K562 (cell line): Measurements from ENCODE around the gene ZFTA. TPM values are rescaled to one million over a fixed set of nuclear protein-coding genes. Genes with fewer than 3 reads are reported as not detected.

Experiments
- ATAC-seq: fragments of 200-7000 bp; cut with Tn5 transposase; 3 replicates; pipeline ENCODE4 v1.9.1; 2020; ENCODE audit warnings: moderate library complexity
- BruUV-seq: library from RNA; stranded (reverse); fragments of 400-500 nt; replicated peaks from 2 replicates; lab custom pipeline; 2021; lab: Mats Ljungman, UMichigan
- CTCF ChIA-PET: fragments of 300-600 bp; formaldehyde crosslinking; extraction: SDS; loops from one replicate; lab custom pipeline; 2021; ENCODE audit warnings: low intra/inter-chr PET ratio; lab: Yijun Ruan, JAX
- POLR2A ChIA-PET: fragments of 300-600, 350-650 bp; sonication (Branson Sonifier 250); formaldehyde crosslinking; extraction: SDS; loops from one replicate; lab custom pipeline; 2021; ENCODE audit warnings: antibody characterized with exemption, inconsistent platforms; lab: Yijun Ruan, JAX
- DNase-seq, 4 experiments: peaks; one replicate each; pipeline versions ENCODE4 v3.0.0 to v3.0.0-alpha.2; 2011 to 2018; ENCODE audit warnings: low spot score in 3 of 4, mixed read lengths in 3 of 4; ENCODE audit errors: extremely low read depth in 1 of 4
- FAIRE-seq: peaks from 2 replicates; lab custom pipeline; 2011; peaks lifted over from hg19 to GRCh38; lab: Jason Lieb, UNC
- H2AFZ ChIP-seq: 2 replicates; pipeline ENCODE4 v1.6.0; 2011; ENCODE audit warnings: low read depth, low read length, control low read depth, inconsistent platforms
- H3K27ac ChIP-seq: fragments of 200-600 bp; 3 replicates; pipeline ENCODE4 v1.8.0; 2011; ENCODE audit warnings: low read depth, mild to moderate bottlenecking, control low read depth, inconsistent platforms, low read length, moderate library complexity, mixed read lengths; ENCODE audit errors: extremely low read depth
- H3K27me3 ChIP-seq, 2 experiments: fragments of 300-600 bp in 1 of 2; 2 replicates in 1 of 2; 3 replicates in 1 of 2; pipeline versions ENCODE4 v1.6.0 to v1.8.0; 2011; ENCODE audit warnings: inconsistent platforms in 2 of 2, low read length in 2 of 2, mild to moderate bottlenecking in 1 of 2, mixed read lengths in 1 of 2, moderate library complexity in 1 of 2; ENCODE audit not compliant: control insufficient read depth in 2 of 2, insufficient read depth in 2 of 2
- H3K36me3 ChIP-seq: fragments of 300-600 bp; 3 replicates; pipeline ENCODE4 v1.8.0; 2011; ENCODE audit warnings: mild to moderate bottlenecking, low read length, inconsistent platforms; ENCODE audit not compliant: control insufficient read depth, insufficient read depth
- H3K4me1 ChIP-seq, 2 experiments: fragments of 200-600 bp in 1 of 2; replicated peaks in 1 of 2; 2 replicates in 1 of 2; 3 replicates in 1 of 2; pipeline versions ENCODE4 v1.5.1 to v1.8.0; 2011; ENCODE audit warnings: inconsistent platforms in 2 of 2, low read length in 2 of 2, mild to moderate bottlenecking in 1 of 2, mixed read lengths in 1 of 2, moderate library complexity in 1 of 2; ENCODE audit not compliant: control insufficient read depth in 2 of 2, insufficient read depth in 2 of 2
- H3K4me2 ChIP-seq: 2 replicates; pipeline ENCODE4 v1.6.1; 2011; ENCODE audit warnings: low read length, control low read depth, inconsistent platforms, mixed read lengths; ENCODE audit not compliant: insufficient read depth
- H3K4me3 ChIP-seq: fragments of 200-600 bp; sonication (generic), shearing (Covaris generic); 2 replicates; pipeline ENCODE4 v1.5.1; 2016; ENCODE audit warnings: control low read depth, inconsistent platforms
- H3K79me2 ChIP-seq: fragments of 200-600 bp; 3 replicates; pipeline ENCODE4 v1.8.0; 2011; ENCODE audit warnings: low read length, inconsistent platforms; ENCODE audit not compliant: control insufficient read depth, insufficient read depth
- H3K9ac ChIP-seq, 2 experiments: 2 replicates each; pipeline versions ENCODE4 v1.6.0 to v1.6.1; 2011; ENCODE audit warnings: low read depth in 2 of 2, low read length in 2 of 2, control low read depth in 1 of 2, inconsistent platforms in 1 of 2, mild to moderate bottlenecking in 1 of 2, mixed read lengths in 1 of 2; ENCODE audit not compliant: insufficient read depth in 1 of 2
- H3K9me1 ChIP-seq: one replicate; pipeline ENCODE4 v1.6.0; 2011; ENCODE audit warnings: inconsistent platforms, mild to moderate bottlenecking, low read length, moderate library complexity; ENCODE audit not compliant: control insufficient read depth, insufficient read depth
- H3K9me3 ChIP-seq: replicated peaks from 2 replicates; pipeline ENCODE4 v1.5.1; 2011; ENCODE audit warnings: low read depth, low read length, inconsistent platforms; ENCODE audit not compliant: control insufficient read depth, insufficient read depth
- H4K20me1 ChIP-seq: replicated peaks from 2 replicates; pipeline ENCODE4 v1.6.1; 2011; ENCODE audit warnings: low read length, inconsistent platforms, mixed read lengths; ENCODE audit not compliant: control insufficient read depth, insufficient read depth
- DPF2 ChIP-seq: fragments of 450-650 bp; IDR thresholded peaks from 2 replicates; pipeline ENCODE4 v1.6.1; 2016
- HDAC1 ChIP-seq, 2 experiments: fragments of 450-650 bp; IDR thresholded peaks; 2 replicates each; pipeline ENCODE4 v1.6.1; 2016 to 2017; ENCODE audit warnings: inconsistent platforms in 1 of 2, mild to moderate bottlenecking in 1 of 2, moderate library complexity in 1 of 2
- HMG20B ChIP-seq: fragments of 250-450 bp; sonication (Bioruptor Pico); IDR thresholded peaks from 2 replicates; pipeline ENCODE4 v1.5.0; 2021; ENCODE audit warnings: mild to moderate bottlenecking
- HNRNPLL ChIP-seq: fragments of 200-400 bp; formaldehyde crosslinking; IDR thresholded peaks from 2 replicates; pipeline ENCODE4 v1.6.1; 2017; ENCODE audit warnings: low read length, low read depth, mild to moderate bottlenecking; ENCODE audit not compliant: poor library complexity, severe bottlenecking
- PML ChIP-seq: IDR thresholded peaks from 2 replicates; pipeline ENCODE4 v1.6.1; 2012; ENCODE audit warnings: low read length, inconsistent platforms
- POLR2B ChIP-seq: fragments of 450-650 bp; IDR thresholded peaks from 2 replicates; pipeline ENCODE4 v1.6.1; 2018; ENCODE audit warnings: low read depth; ENCODE audit not compliant: partially characterized antibody
- ZEB2 ChIP-seq: fragments of 450-650 bp; IDR thresholded peaks from 2 replicates; pipeline ENCODE4 v1.6.1; 2016
- ZKSCAN8 ChIP-seq: fragments of 200-800 bp; sonication (Bioruptor generic); IDR thresholded peaks from 2 replicates; pipeline ENCODE4 v1.6.1; 2016; ENCODE audit warnings: missing genetic modification characterization, missing compliant biosample characterization
- ZNF717 ChIP-seq: fragments of 250-450 bp; sonication (Bioruptor Pico); IDR thresholded peaks from 2 replicates; pipeline ENCODE4 v1.5.0; 2021
- WGBS: fragments of 100-300 bp; shearing (Covaris generic); methylation state at CpG from one replicate; pipeline ENCODE4 v1.1.6; 2016; ENCODE audit warnings: low coverage, mixed read lengths; ENCODE audit not compliant: insufficient coverage; ENCODE audit errors: missing lambda C conversion rate; 5-methylcytosine and 5-hydroxymethylcytosine counted together
- in situ Hi-C: fragments of 300-500 bp; cut with MboI; formaldehyde crosslinking; loops from 4 replicates; pipeline ENCODE4 v1.15.0; 2018; ENCODE audit warnings: inconsistent platforms, mixed read lengths
- intact Hi-C: fragments of 100-400 bp; cut with micrococcal nuclease; formaldehyde crosslinking; loops from 2 replicates; pipeline ENCODE4 v1.14.2; 2022
- polyA plus RNA-seq, 8 experiments: library from polyadenylated mRNA; depleted of rRNA in 4 of 8; stranded (reverse) in 5 of 8; unstranded in 3 of 8; fragments of >200 nt; fragmentation: Nextera tagmentation in 2 of 8; fragmentation: Illumina TruSeq in 1 of 8; extraction: Ambion mirVana in 2 of 8; extraction: Trizol in 1 of 8; gene quantifications; 2 replicates each; pipeline versions ENCODE4 v1.2.1 to v1.2.3, GENCODE V29; 2011 to 2014; ENCODE audit warnings: inconsistent platforms in 1 of 8, missing spikeins in 1 of 8
- total RNA-seq, 7 experiments: library from RNA; depleted of rRNA in 6 of 7; stranded (reverse); fragments of >200 nt in 6 of 7; fragmentation: Illumina TruSeq in 2 of 7; extraction: Trizol in 2 of 7; gene quantifications; 2 replicates each; pipeline versions ENCODE4 v1.2.1 to v1.2.3, GENCODE V29; 2011 to 2021; ENCODE audit warnings: low replicate concordance in 1 of 7
- TF ChIP-seq, protein P1 (sequence below): fragments of 450-650 bp; IDR thresholded peaks from 2 replicates; pipeline ENCODE4 v1.7.0; 2016; ENCODE audit warnings: borderline replicate concordance

Gene ZFTA
- total and polyA plus RNA-seq, 9 of the 15 experiments (the other 6 are each of a cell fraction or from before 2014, with no cell fraction given): 0.45 to 12.3 (median 2.9) TPM

DNA sequence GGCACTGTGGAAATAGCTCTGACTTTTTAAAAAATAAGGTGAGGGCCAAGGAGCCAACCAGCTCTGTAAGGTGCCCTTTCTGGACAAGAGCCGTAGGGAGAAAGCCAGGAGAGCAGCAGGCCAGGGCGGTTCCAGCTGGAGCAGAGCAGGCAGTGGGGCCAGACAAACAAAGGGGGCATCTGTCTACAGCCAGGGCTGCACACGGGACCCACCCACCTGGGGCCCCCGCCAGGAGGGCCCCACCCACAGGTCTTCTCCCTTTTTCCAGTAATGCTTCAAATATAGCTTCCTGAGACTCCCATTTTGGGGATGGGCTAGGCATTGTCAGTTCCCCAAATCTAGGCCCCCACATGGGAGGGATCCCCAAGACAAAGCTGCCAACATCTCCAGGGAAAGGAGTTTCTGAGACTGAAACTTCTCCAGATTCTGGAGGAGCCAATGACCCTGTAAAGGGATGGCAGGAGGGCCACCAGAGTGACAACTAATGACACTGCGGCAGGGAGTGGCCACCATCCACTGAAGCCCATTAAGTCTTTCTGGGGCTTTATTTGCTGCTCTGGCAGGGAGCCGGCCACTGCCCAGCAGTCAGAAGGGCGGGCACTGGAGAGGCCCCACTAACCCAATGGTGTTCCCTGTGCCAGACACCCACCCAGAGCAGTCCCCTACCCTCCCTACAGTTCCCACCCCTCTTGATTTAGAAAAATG, 1.9 kb downstream of the ZFTA start:
- whole genome bisulfite sequencing: 83% methylated on average over 5 of the region's 7 CpGs
- no peak overlapping the region for H2AFZ ChIP-seq
- TF ChIP-seq HMG20B (CRISPR knock-in tag) (no peak), DPF2 (no peak), ZEB2 (no peak), ZNF717 (CRISPR knock-in tag) (no peak), HNRNPLL (no peak), HDAC1 (IDR thresholded peaks at IDR 0.05) (no peak), POLR2B (no peak), PML (no peak), ZKSCAN8 (CRISPR knock-in tag) (no peak)
- TF ChIP-seq, protein P1, sequence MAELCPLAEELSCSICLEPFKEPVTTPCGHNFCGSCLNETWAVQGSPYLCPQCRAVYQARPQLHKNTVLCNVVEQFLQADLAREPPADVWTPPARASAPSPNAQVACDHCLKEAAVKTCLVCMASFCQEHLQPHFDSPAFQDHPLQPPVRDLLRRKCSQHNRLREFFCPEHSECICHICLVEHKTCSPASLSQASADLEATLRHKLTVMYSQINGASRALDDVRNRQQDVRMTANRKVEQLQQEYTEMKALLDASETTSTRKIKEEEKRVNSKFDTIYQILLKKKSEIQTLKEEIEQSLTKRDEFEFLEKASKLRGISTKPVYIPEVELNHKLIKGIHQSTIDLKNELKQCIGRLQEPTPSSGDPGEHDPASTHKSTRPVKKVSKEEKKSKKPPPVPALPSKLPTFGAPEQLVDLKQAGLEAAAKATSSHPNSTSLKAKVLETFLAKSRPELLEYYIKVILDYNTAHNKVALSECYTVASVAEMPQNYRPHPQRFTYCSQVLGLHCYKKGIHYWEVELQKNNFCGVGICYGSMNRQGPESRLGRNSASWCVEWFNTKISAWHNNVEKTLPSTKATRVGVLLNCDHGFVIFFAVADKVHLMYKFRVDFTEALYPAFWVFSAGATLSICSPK: no peak
- peaks cover 19% of the 10 kb centered on the region for H3K79me2 ChIP-seq
- BruUV-seq: no TSS peak
- H3K9me1 ChIP-seq: no peaks in the 10 kb centered on the region
- H4K20me1 ChIP-seq: no peaks in the 10 kb centered on the region
- H3K27me3 ChIP-seq: no peaks in the 10 kb centered on the region
- intact Hi-C loops (loop anchor here (5.0 kb wide), 4 partner anchors 46 to 386 kb away; partner anchors contain the start of genes MARK2, RCOR2 and SPINDOC), in situ Hi-C loops (loop anchor here (10.0 kb wide), 1 partner anchor 378 kb away; no protein-coding TSS in a partner anchor)
- H3K9ac ChIP-seq: peak overlapping the region in 1 of 2 experiments; percentile 73; a peak in 2 of 4 replicates
- ATAC-seq (no peak), FAIRE-seq (no peak), DNase-seq (peak in 1 of 4 experiments; percentile 36)
- H3K27ac ChIP-seq: no peak overlapping the region
- peaks cover 8 to 61% of the 10 kb centered on the region in 2 experiments for H3K4me1 ChIP-seq
- H3K4me2 ChIP-seq: no peak overlapping the region
- peaks cover 23% of the 10 kb centered on the region; the same call in 1 of the 3 replicates for H3K36me3 ChIP-seq
- ChIA-PET CTCF (interaction anchor here (0.8 kb wide), 1 partner anchor 105 kb away, joined by 3 read pairs; no protein-coding TSS in a partner anchor), POLR2A (interaction anchor here (0.7 to 1.2 kb wide), 3 partner anchors 10 to 1183 kb away, joined by 3 to 5 read pairs (median 3); no protein-coding TSS in a partner anchor)
- H3K4me3 ChIP-seq: no peak overlapping the region
- no peaks in the 10 kb centered on the region for H3K9me3 ChIP-seq
